K562 (cell line): ENCODE results near the gene TRNP1. TPM values are rescaled to one million over a fixed set of nuclear protein-coding genes. Genes with fewer than 3 reads are reported as not detected.

Source experiments
- ATAC-seq: fragments of 200-7000 bp; cut with Tn5 transposase; 3 replicates; pipeline ENCODE4 v1.9.1; 2020; ENCODE audit warnings: moderate library complexity
- BruUV-seq: library from RNA; stranded (reverse); fragments of 400-500 nt; replicated peaks from 2 replicates; lab custom pipeline; 2021; lab: Mats Ljungman, UMichigan
- CTCF ChIA-PET: fragments of 300-600 bp; formaldehyde crosslinking; extraction: SDS; loops from one replicate; lab custom pipeline; 2021; ENCODE audit warnings: low intra/inter-chr PET ratio; lab: Yijun Ruan, JAX
- POLR2A ChIA-PET: fragments of 300-600, 350-650 bp; sonication (Branson Sonifier 250); formaldehyde crosslinking; extraction: SDS; loops from one replicate; lab custom pipeline; 2021; ENCODE audit warnings: antibody characterized with exemption, inconsistent platforms; lab: Yijun Ruan, JAX
- DNase-seq, 4 experiments: peaks; one replicate each; pipeline versions ENCODE4 v3.0.0 to v3.0.0-alpha.2; 2011 to 2018; ENCODE audit warnings: low spot score in 3 of 4, mixed read lengths in 3 of 4; ENCODE audit errors: extremely low read depth in 1 of 4
- FAIRE-seq: peaks from 2 replicates; lab custom pipeline; 2011; peaks lifted over from hg19 to GRCh38; lab: Jason Lieb, UNC
- H2AFZ ChIP-seq: 2 replicates; pipeline ENCODE4 v1.6.0; 2011; ENCODE audit warnings: low read depth, low read length, control low read depth, inconsistent platforms
- H3K27ac ChIP-seq: fragments of 200-600 bp; 3 replicates; pipeline ENCODE4 v1.8.0; 2011; ENCODE audit warnings: low read depth, mild to moderate bottlenecking, control low read depth, inconsistent platforms, low read length, moderate library complexity, mixed read lengths; ENCODE audit errors: extremely low read depth
- H3K27me3 ChIP-seq, 2 experiments: fragments of 300-600 bp in 1 of 2; 2 replicates in 1 of 2; 3 replicates in 1 of 2; pipeline versions ENCODE4 v1.6.0 to v1.8.0; 2011; ENCODE audit warnings: inconsistent platforms in 2 of 2, low read length in 2 of 2, mild to moderate bottlenecking in 1 of 2, mixed read lengths in 1 of 2, moderate library complexity in 1 of 2; ENCODE audit not compliant: control insufficient read depth in 2 of 2, insufficient read depth in 2 of 2
- H3K36me3 ChIP-seq: fragments of 300-600 bp; 3 replicates; pipeline ENCODE4 v1.8.0; 2011; ENCODE audit warnings: mild to moderate bottlenecking, low read length, inconsistent platforms; ENCODE audit not compliant: control insufficient read depth, insufficient read depth
- H3K4me1 ChIP-seq, 2 experiments: fragments of 200-600 bp in 1 of 2; replicated peaks in 1 of 2; 2 replicates in 1 of 2; 3 replicates in 1 of 2; pipeline versions ENCODE4 v1.5.1 to v1.8.0; 2011; ENCODE audit warnings: inconsistent platforms in 2 of 2, low read length in 2 of 2, mild to moderate bottlenecking in 1 of 2, mixed read lengths in 1 of 2, moderate library complexity in 1 of 2; ENCODE audit not compliant: control insufficient read depth in 2 of 2, insufficient read depth in 2 of 2
- H3K4me2 ChIP-seq: 2 replicates; pipeline ENCODE4 v1.6.1; 2011; ENCODE audit warnings: low read length, control low read depth, inconsistent platforms, mixed read lengths; ENCODE audit not compliant: insufficient read depth
- H3K4me3 ChIP-seq: fragments of 200-600 bp; sonication (generic), shearing (Covaris generic); 2 replicates; pipeline ENCODE4 v1.5.1; 2016; ENCODE audit warnings: control low read depth, inconsistent platforms
- H3K79me2 ChIP-seq: fragments of 200-600 bp; 3 replicates; pipeline ENCODE4 v1.8.0; 2011; ENCODE audit warnings: low read length, inconsistent platforms; ENCODE audit not compliant: control insufficient read depth, insufficient read depth
- H3K9ac ChIP-seq, 2 experiments: 2 replicates each; pipeline versions ENCODE4 v1.6.0 to v1.6.1; 2011; ENCODE audit warnings: low read depth in 2 of 2, low read length in 2 of 2, control low read depth in 1 of 2, inconsistent platforms in 1 of 2, mild to moderate bottlenecking in 1 of 2, mixed read lengths in 1 of 2; ENCODE audit not compliant: insufficient read depth in 1 of 2
- H3K9me1 ChIP-seq: one replicate; pipeline ENCODE4 v1.6.0; 2011; ENCODE audit warnings: inconsistent platforms, mild to moderate bottlenecking, low read length, moderate library complexity; ENCODE audit not compliant: control insufficient read depth, insufficient read depth
- H3K9me3 ChIP-seq: replicated peaks from 2 replicates; pipeline ENCODE4 v1.5.1; 2011; ENCODE audit warnings: low read depth, low read length, inconsistent platforms; ENCODE audit not compliant: control insufficient read depth, insufficient read depth
- H4K20me1 ChIP-seq: replicated peaks from 2 replicates; pipeline ENCODE4 v1.6.1; 2011; ENCODE audit warnings: low read length, inconsistent platforms, mixed read lengths; ENCODE audit not compliant: control insufficient read depth, insufficient read depth
- ATF7 ChIP-seq: fragments of 450-650 bp; IDR thresholded peaks from 2 replicates; pipeline ENCODE4 v1.7.1; 2014; ENCODE audit warnings: mild to moderate bottlenecking, moderate library complexity
- CEBPZ ChIP-seq: fragments of 150-350 bp; IDR thresholded peaks from 2 replicates; pipeline ENCODE4 v1.6.1; 2014; ENCODE audit warnings: low read depth, mild to moderate bottlenecking, low read length, borderline replicate concordance
- CTCFL ChIP-seq: IDR thresholded peaks from 2 replicates; pipeline ENCODE4 v1.6.1; 2011; ENCODE audit warnings: borderline replicate concordance, low read depth, mild to moderate bottlenecking, moderate library complexity, low read length; ENCODE audit not compliant: insufficient read depth, poor library complexity, severe bottlenecking
- ELF4 ChIP-seq: fragments of 450-650 bp; formaldehyde crosslinking; IDR thresholded peaks from 2 replicates; pipeline ENCODE4 v1.4.0; 2022; ENCODE audit warnings: missing genetic modification characterization
- GABPB2 ChIP-seq: fragments of 250-450 bp; sonication (Bioruptor Pico); conservative IDR thresholded peaks from 2 replicates; pipeline ENCODE4 v1.5.1; 2021; ENCODE audit warnings: mild to moderate bottlenecking
- NFE2 ChIP-seq: IDR thresholded peaks from 2 replicates; pipeline ENCODE4 v1.6.1; 2014; ENCODE audit warnings: antibody characterized with exemption, low read depth
- NFIX ChIP-seq: fragments of 250-450 bp; sonication (Bioruptor Pico); IDR thresholded peaks from 2 replicates; pipeline ENCODE4 v1.4.0; 2020; ENCODE audit warnings: low read depth, mild to moderate bottlenecking, moderate library complexity
- PHB ChIP-seq: fragments of 250-450 bp; sonication (Bioruptor Pico); IDR thresholded peaks from 2 replicates; pipeline ENCODE4 v1.5.0; 2021
- SRF ChIP-seq, 2 experiments: fragments of 250-450, 450-650 bp in 1 of 2; sonication (Bioruptor Pico) in 1 of 2; sonication (generic) in 1 of 2; formaldehyde crosslinking; IDR thresholded peaks; 2 replicates each; pipeline versions ENCODE4 v1.5.0 to v1.5.1; 2020 to 2022; ENCODE audit warnings: mild to moderate bottlenecking in 1 of 2, missing genetic modification reagents in 1 of 2
- TSC22D4 ChIP-seq: fragments of 450-650 bp; IDR thresholded peaks from 2 replicates; pipeline ENCODE4 v1.6.1; 2016; ENCODE audit warnings: missing genetic modification characterization, missing biosample characterization, control low read depth
- ZNF174 ChIP-seq: fragments of 250-450 bp; sonication (Bioruptor Pico); IDR thresholded peaks from 2 replicates; pipeline ENCODE4 v1.4.0; 2020; ENCODE audit warnings: mild to moderate bottlenecking
- ZNF57 ChIP-seq: fragments of 450-650 bp; formaldehyde crosslinking; IDR thresholded peaks from 2 replicates; pipeline ENCODE4 v1.4.0; 2020; ENCODE audit warnings: mild to moderate bottlenecking, moderate library complexity
- ZNF639 ChIP-seq, 2 experiments: fragments of 200-800 bp in 1 of 2; sonication (Bioruptor generic) in 1 of 2; sonication (generic) in 1 of 2; formaldehyde crosslinking in 1 of 2; IDR thresholded peaks in 1 of 2; conservative IDR thresholded peaks in 1 of 2; 2 replicates each; pipeline versions ENCODE4 v1.5.0 to v1.6.1; 2016 to 2020; ENCODE audit warnings: missing compliant biosample characterization in 1 of 2, missing genetic modification characterization in 1 of 2, missing genetic modification reagents in 1 of 2
- WGBS: fragments of 100-300 bp; shearing (Covaris generic); methylation state at CpG from one replicate; pipeline ENCODE4 v1.1.6; 2016; ENCODE audit warnings: low coverage, mixed read lengths; ENCODE audit not compliant: insufficient coverage; ENCODE audit errors: missing lambda C conversion rate; 5-methylcytosine and 5-hydroxymethylcytosine counted together
- in situ Hi-C: fragments of 300-500 bp; cut with MboI; formaldehyde crosslinking; loops from 4 replicates; pipeline ENCODE4 v1.15.0; 2018; ENCODE audit warnings: inconsistent platforms, mixed read lengths
- intact Hi-C: fragments of 100-400 bp; cut with micrococcal nuclease; formaldehyde crosslinking; loops from 2 replicates; pipeline ENCODE4 v1.14.2; 2022
- polyA plus RNA-seq, 8 experiments: library from polyadenylated mRNA; depleted of rRNA in 4 of 8; stranded (reverse) in 5 of 8; unstranded in 3 of 8; fragments of >200 nt; fragmentation: Nextera tagmentation in 2 of 8; fragmentation: Illumina TruSeq in 1 of 8; extraction: Ambion mirVana in 2 of 8; extraction: Trizol in 1 of 8; gene quantifications; 2 replicates each; pipeline versions ENCODE4 v1.2.1 to v1.2.3, GENCODE V29; 2011 to 2014; ENCODE audit warnings: inconsistent platforms in 1 of 8, missing spikeins in 1 of 8
- total RNA-seq, 7 experiments: library from RNA; depleted of rRNA in 6 of 7; stranded (reverse); fragments of >200 nt in 6 of 7; fragmentation: Illumina TruSeq in 2 of 7; extraction: Trizol in 2 of 7; gene quantifications; 2 replicates each; pipeline versions ENCODE4 v1.2.1 to v1.2.3, GENCODE V29; 2011 to 2021; ENCODE audit warnings: low replicate concordance in 1 of 7

TRNP1 gene
- total and polyA plus RNA-seq, 9 of the 15 experiments (the other 6 are each of a cell fraction or from before 2014, with no cell fraction given), result 0.03 to 1.3 (median 0.95) TPM

- Histone ChIP-seq H2AFZ (no peak overlapping the region), H3K27me3 (peaks cover 0 to 2% of the 10 kb centered on the region in 2 experiments; a peak in 1 of 5 replicates), H3K4me3 (no peak overlapping the region), H3K9me3 (no peaks in the 10 kb centered on the region), H3K9ac (no peak overlapping the region), H3K4me1 (peaks cover 20 to 21% of the 10 kb centered on the region in 2 experiments), H3K79me2 (no peaks in the 10 kb centered on the region), H3K36me3 (no peaks in the 10 kb centered on the region), H4K20me1 (no peaks in the 10 kb centered on the region; the same call in 1 of the 2 replicates), H3K27ac (no peak overlapping the region), H3K9me1 (no peaks in the 10 kb centered on the region)
- CTCF ChIA-PET, result interaction anchor here (3.6 kb wide), 1 partner anchor 98 kb away, joined by 45 read pairs; no protein-coding TSS in a partner anchor
- ATAC-seq (no peak), DNase-seq (no peak)
- in situ Hi-C loops (no loop called here), intact Hi-C loops (no loop called here)
- POLR2A ChIA-PET, result interaction anchor here (0.6 kb wide), 1 partner anchor 111 kb away, joined by 3 read pairs; no protein-coding TSS in a partner anchor
- WGBS, result 42% methylated on average over 9 of the region's 9 CpGs
- BruUV-seq, result no TSS peak
- no peak for TF ChIP-seq ZNF57
- TF ChIP-seq GABPB2 (CRISPR knock-in tag), result no peak
- no peak for TF ChIP-seq NFIX (CRISPR knock-in tag)
- no peak for TF ChIP-seq CEBPZ
- no peak for TF ChIP-seq NFE2
- TF ChIP-seq TSC22D4, result no peak
- TF ChIP-seq ATF7, result no peak
- no peak for TF ChIP-seq CTCFL
- TF ChIP-seq SRF (CRISPR knock-in tag; IDR thresholded peaks at IDR 0.05), result no peak
- no peak for TF ChIP-seq ZNF639 (CRISPR knock-in tag; conservative IDR thresholded peaks at IDR 0.05 in 1 of 2, IDR thresholded peaks at IDR 0.05 in 1 of 2)
- no peak for TF ChIP-seq ZNF174 (CRISPR knock-in tag)
- no peak for TF ChIP-seq ELF4 (CRISPR knock-in tag)
- TF ChIP-seq PHB (CRISPR knock-in tag), result no peak
- TF ChIP-seq, all 486 proteins: peak for 0
- no peak for FAIRE-seq
- H3K4me2 ChIP-seq, result no peak overlapping the region
These were observed 6.8 kb downstream of the TRNP1 start for GRCh38 chr1:27000090-27000816.
